ENCODE data around the gene GDPD4.
"Not testable (repeated sequence)": the region's sequence is repeated elsewhere in the genome, so short reads cannot be mapped to it uniquely, and the experiment has no call there.

The GDPD4 gene

GRCh38 chr11:77309401-77310085 is 8.1 kb upstream of the GDPD4 start:
- Mint-ChIP-seq H3K9me3 (no peaks in the 10 kb centered on the region), H3K36me3 (no peaks in the 10 kb centered on the region), H3K4me3 (no peak overlapping the region), H3K27ac (peak overlapping the region; percentile 94), H3K27me3 (no peaks in the 10 kb centered on the region), H3K4me1 (peaks cover 4% of the 10 kb centered on the region)

GRCh38 chr11:77308838-77309237 is 7.4 kb upstream of the GDPD4 start:
- Mint-ChIP-seq H3K27ac (peak overlapping the region; percentile 94), H3K4me3 (no peak overlapping the region), H3K4me1 (peaks cover 4% of the 10 kb centered on the region), H3K27me3 (no peaks in the 10 kb centered on the region), H3K36me3 (no peaks in the 10 kb centered on the region), H3K9me3 (no peaks in the 10 kb centered on the region)

- no peaks in the 10 kb centered on the region for H3K4me1 Mint-ChIP-seq
- H3K9me3 Mint-ChIP-seq: no peaks in the 10 kb centered on the region
- no peaks in the 10 kb centered on the region for H3K27me3 Mint-ChIP-seq
- H3K4me3 Mint-ChIP-seq: no peak overlapping the region
- H3K27ac Mint-ChIP-seq: no peak overlapping the region
- no peaks in the 10 kb centered on the region for H3K36me3 Mint-ChIP-seq
These were observed 1.8 kb upstream of the GDPD4 start for GRCh38 chr11:77303328-77303727.

- Mint-ChIP-seq H3K9me3 (no peaks in the 10 kb centered on the region), H3K4me1 (no peaks in the 10 kb centered on the region), H3K36me3 (no peaks in the 10 kb centered on the region), H3K4me3 (no peak overlapping the region), H3K27me3 (no peaks in the 10 kb centered on the region), H3K27ac (no peak overlapping the region)
These were observed 1.3 kb upstream of the GDPD4 start for GRCh38 chr11:77302752-77303151.

- H3K4me1 Mint-ChIP-seq: no peaks in the 10 kb centered on the region
- no peaks in the 10 kb centered on the region for H3K27me3 Mint-ChIP-seq
- H3K4me3 Mint-ChIP-seq: no peak overlapping the region
- no peaks in the 10 kb centered on the region for H3K36me3 Mint-ChIP-seq
- no peaks in the 10 kb centered on the region for H3K9me3 Mint-ChIP-seq
- no peak overlapping the region for H3K27ac Mint-ChIP-seq
These were observed 791 bp downstream of the GDPD4 start for GRCh38 chr11:77300695-77301094.

GRCh38 chr11:77300028-77300427 is 1.5 kb downstream of the GDPD4 start:
- H3K4me3 Mint-ChIP-seq, H3K27ac Mint-ChIP-seq, H3K4me1 Mint-ChIP-seq, H3K9me3 Mint-ChIP-seq, H3K27me3 Mint-ChIP-seq, H3K36me3 Mint-ChIP-seq: not testable (repeated sequence)

GRCh38 chr11:77299528-77299993 is 1.9 kb downstream of the GDPD4 start:
- Mint-ChIP-seq H3K9me3 (no peaks in the 10 kb centered on the region), H3K4me1 (no peaks in the 10 kb centered on the region), H3K27ac (no peak overlapping the region), H3K36me3 (no peaks in the 10 kb centered on the region), H3K27me3 (peaks cover 1% of the 10 kb centered on the region), H3K4me3 (no peak overlapping the region)

- Mint-ChIP-seq H3K4me3 (no peak overlapping the region), H3K9me3 (no peaks in the 10 kb centered on the region), H3K27me3 (peaks cover 6% of the 10 kb centered on the region), H3K27ac (no peak overlapping the region), H3K4me1 (no peaks in the 10 kb centered on the region), H3K36me3 (no peaks in the 10 kb centered on the region)
These were observed 7.4 kb downstream of the GDPD4 start for GRCh38 chr11:77294040-77294439.

- H3K27me3 Mint-ChIP-seq: peaks cover 17% of the 10 kb centered on the region
- H3K36me3 Mint-ChIP-seq: no peaks in the 10 kb centered on the region
- H3K27ac Mint-ChIP-seq: no peak overlapping the region
- H3K9me3 Mint-ChIP-seq: no peaks in the 10 kb centered on the region
- H3K4me1 Mint-ChIP-seq: no peaks in the 10 kb centered on the region
- no peak overlapping the region for H3K4me3 Mint-ChIP-seq
These were observed 11.7 kb downstream of the GDPD4 start for GRCh38 chr11:77289737-77290136.

- Mint-ChIP-seq H3K4me3 (no peak overlapping the region), H3K4me1 (no peaks in the 10 kb centered on the region), H3K36me3 (no peaks in the 10 kb centered on the region), H3K9me3 (no peaks in the 10 kb centered on the region), H3K27ac (no peak overlapping the region), H3K27me3 (peaks cover 19% of the 10 kb centered on the region)
These were observed 13.7 kb downstream of the GDPD4 start for GRCh38 chr11:77287615-77288273.

- Mint-ChIP-seq H3K27ac (no peak overlapping the region), H3K9me3 (no peaks in the 10 kb centered on the region), H3K27me3 (peaks cover 18% of the 10 kb centered on the region), H3K36me3 (no peaks in the 10 kb centered on the region), H3K4me3 (no peak overlapping the region), H3K4me1 (no peaks in the 10 kb centered on the region)
These were observed 14.3 kb downstream of the GDPD4 start for GRCh38 chr11:77287136-77287535.

- Mint-ChIP-seq H3K36me3 (no peaks in the 10 kb centered on the region), H3K4me1 (no peaks in the 10 kb centered on the region), H3K9me3 (no peaks in the 10 kb centered on the region), H3K4me3 (no peak overlapping the region), H3K27me3 (peaks cover 21% of the 10 kb centered on the region), H3K27ac (no peak overlapping the region)
These were observed 16.7 kb downstream of the GDPD4 start for GRCh38 chr11:77284476-77285468.

GRCh38 chr11:77283101-77283500 is 18.4 kb downstream of the GDPD4 start:
- H3K4me3 Mint-ChIP-seq: no peak overlapping the region
- no peaks in the 10 kb centered on the region for H3K4me1 Mint-ChIP-seq
- H3K27me3 Mint-ChIP-seq: peaks cover 23% of the 10 kb centered on the region

GRCh38 chr11:77278595-77279506 is 22.6 kb downstream of the GDPD4 start:
- Mint-ChIP-seq H3K4me3 (no peak overlapping the region), H3K4me1 (no peaks in the 10 kb centered on the region), H3K27ac (no peak overlapping the region), H3K9me3 (no peaks in the 10 kb centered on the region), H3K27me3 (peaks cover 15% of the 10 kb centered on the region), H3K36me3 (no peaks in the 10 kb centered on the region)

More at GRCh38 chr11:77283101-77283500, 18.4 kb downstream of the GDPD4 start:
- Mint-ChIP-seq H3K9me3 (no peaks in the 10 kb centered on the region), H3K27ac (no peak overlapping the region), H3K36me3 (no peaks in the 10 kb centered on the region)

GRCh38 chr11:77276271-77276670 is 25.2 kb downstream of the GDPD4 start:
- Mint-ChIP-seq H3K9me3 (no peaks in the 10 kb centered on the region), H3K4me1 (no peaks in the 10 kb centered on the region), H3K36me3 (no peaks in the 10 kb centered on the region), H3K4me3 (no peak overlapping the region), H3K27me3 (peaks cover 11% of the 10 kb centered on the region), H3K27ac (no peak overlapping the region)

Measured in activated naive CD4-positive, alpha-beta T cell treated with anti-CD3 and anti-CD28 coated beads, Interleukin-2, amount 50 U/mL, for 24 hours (primary cell).